PC-3 (cell line): Measurements from ENCODE around the gene SEC14L1. TPM values are rescaled to one million over a fixed set of nuclear protein-coding genes. Genes with fewer than 3 reads are reported as not detected.
A peak's percentile ranks its signal among the peaks of the same experiment; 100 is the strongest.

Source experiments
- ATAC-seq: fragments of 200-7000 bp; cut with Tn5 transposase; 2 replicates; pipeline ENCODE4 v1.9.1; 2020; ENCODE audit warnings: mild to moderate bottlenecking, moderate library complexity
- BruUV-seq: library from RNA; stranded (reverse); fragments of 400-500 nt; replicated peaks from 2 replicates; lab custom pipeline; 2021; lab: Mats Ljungman, UMichigan
- CTCF ChIA-PET: fragments of 300-600 bp; sonication (Branson Sonifier 250); formaldehyde crosslinking; loops from one replicate; lab custom pipeline; 2022; ENCODE audit warnings: antibody characterized with exemption; lab: Charles Lee
- POLR2A ChIA-PET: fragments of 300-600 bp; sonication (Branson Sonifier 250); formaldehyde crosslinking; loops from one replicate; lab custom pipeline; 2022; ENCODE audit warnings: antibody characterized with exemption; ENCODE audit not compliant: unreplicated experiment; lab: Charles Lee
- DNase-seq: peaks from one replicate; pipeline ENCODE4 v3.0.0-alpha.2; 2015
- H2AFZ ChIP-seq: fragments of 300-600 bp; sonication (generic); 2 replicates; pipeline ENCODE4 v1.6.0; 2016; ENCODE audit warnings: antibody characterized with exemption, low read length
- H3F3A ChIP-seq: fragments of 300-600 bp; sonication (generic); one replicate; pipeline ENCODE4 v1.6.0; 2017; ENCODE audit warnings: antibody characterized with exemption, low read length, control low read depth, mild to moderate bottlenecking; ENCODE audit not compliant: unreplicated experiment
- H3K27ac ChIP-seq: fragments of 300-600 bp; sonication (generic); 2 replicates; pipeline ENCODE4 v1.5.1; 2016; ENCODE audit warnings: mild to moderate bottlenecking, low read length
- H3K27me3 ChIP-seq: fragments of 300-600 bp; sonication (generic); 2 replicates; pipeline ENCODE4 v1.6.1; 2016; ENCODE audit warnings: low read length, mixed read lengths
- H3K36me3 ChIP-seq: fragments of 300-600 bp; sonication (generic); 2 replicates; pipeline ENCODE4 v1.6.1; 2016; ENCODE audit warnings: low read depth, mixed run types, low read length, mixed read lengths
- H3K4me1 ChIP-seq: fragments of 300-600 bp; sonication (generic); 2 replicates; pipeline ENCODE4 v1.5.1; 2016; ENCODE audit warnings: low read length; ENCODE audit not compliant: insufficient read depth
- H3K4me2 ChIP-seq: fragments of 300-600 bp; sonication (generic); 2 replicates; pipeline ENCODE4 v1.6.0; 2016; ENCODE audit warnings: low read length
- H3K4me3 ChIP-seq: fragments of 300-600 bp; sonication (generic); 2 replicates; pipeline ENCODE4 v1.5.1; 2016; ENCODE audit warnings: mild to moderate bottlenecking, low read length, mixed read lengths
- H3K79me2 ChIP-seq: fragments of 300-600 bp; sonication (generic); 2 replicates; pipeline ENCODE4 v1.6.1; 2017; ENCODE audit warnings: low read length, mixed read lengths
- H3K9ac ChIP-seq: fragments of 300-600 bp; sonication (generic); 2 replicates; pipeline ENCODE4 v1.6.0; 2016; ENCODE audit warnings: mild to moderate bottlenecking, low read length
- H3K9me2 ChIP-seq: fragments of 300-600 bp; sonication (generic); replicated peaks from 2 replicates; pipeline ENCODE4 v1.6.1; 2016; ENCODE audit warnings: mixed run types, low read length, mixed read lengths
- H3K9me3 ChIP-seq: fragments of 300-600 bp; sonication (generic); 2 replicates; pipeline ENCODE4 v1.6.1; 2016; ENCODE audit warnings: low read length, mixed read lengths
- H4K20me1 ChIP-seq: fragments of 300-600 bp; sonication (generic); 2 replicates; pipeline ENCODE4 v1.6.1; 2016; ENCODE audit warnings: low read length, mixed read lengths
- CTCF ChIP-seq: fragments of 300-600 bp; sonication (generic); conservative IDR thresholded peaks from 2 replicates; pipeline ENCODE4 v1.5.1; 2017; ENCODE audit warnings: antibody characterized with exemption, low read depth, mild to moderate bottlenecking, low read length
- EZH2 ChIP-seq: fragments of 300-600 bp; sonication (generic); IDR thresholded peaks from one replicate; pipeline ENCODE4 v1.6.1; 2017; ENCODE audit warnings: antibody characterized with exemption, mild to moderate bottlenecking, low read length; ENCODE audit not compliant: unreplicated experiment
- EZH2phosphoT487 ChIP-seq: fragments of 300-600 bp; sonication (generic); IDR thresholded peaks from 2 replicates; pipeline ENCODE4 v1.6.1; 2018; ENCODE audit warnings: mild to moderate bottlenecking, antibody characterized with exemption, low read length, borderline replicate concordance
- intact Hi-C: fragments of 100-400 bp; cut with micrococcal nuclease; formaldehyde crosslinking; loops from 2 replicates; pipeline ENCODE4 v1.9.0; 2023
- total RNA-seq: library from RNA; depleted of rRNA; stranded (reverse); fragments of >200 nt; gene quantifications from 2 replicates; pipeline ENCODE4 v1.2.3, GENCODE V29; 2014

The SEC14L1 gene
- total RNA-seq, 1 experiment from 2014 or later, result 39.8 TPM

- peak overlapping the region; percentile 87 for H3K27ac ChIP-seq
- H3K27me3 ChIP-seq, result no peaks in the 10 kb centered on the region
- peaks cover 6% of the 10 kb centered on the region for H3F3A ChIP-seq
- no peaks in the 10 kb centered on the region for H3K9me2 ChIP-seq
- H3K4me1 ChIP-seq, result peaks cover 14% of the 10 kb centered on the region
- intact Hi-C loops, result no loop called here
- no peaks in the 10 kb centered on the region for H3K79me2 ChIP-seq
- ATAC-seq (peak; percentile 99), DNase-seq (peak; percentile 97)
- no peaks in the 10 kb centered on the region for H4K20me1 ChIP-seq
- peak overlapping the region; percentile 28; the same call in 1 of the 2 replicates for H2AFZ ChIP-seq
- H3K36me3 ChIP-seq, result no peaks in the 10 kb centered on the region
- no TSS peak for BruUV-seq
- H3K9ac ChIP-seq, result peak overlapping the region; percentile 51
- no peak overlapping the region for H3K4me3 ChIP-seq
- ChIA-PET POLR2A (interaction anchor here (0.6 kb wide), 1 partner anchor 145 kb away, joined by 3 read pairs; no protein-coding TSS in a partner anchor), CTCF (no interaction called here)
- H3K9me3 ChIP-seq, result no peaks in the 10 kb centered on the region
- peak overlapping the region; percentile 19; the same call in 1 of the 2 replicates for H3K4me2 ChIP-seq
- TF ChIP-seq EZH2phosphoT487, result no peak
- TF ChIP-seq CTCF, result peak; percentile 44
- TF ChIP-seq EZH2, result no peak
These were observed 93.0 kb downstream of the SEC14L1 start for GRCh38 chr17:77233635-77234334.

GRCh38 chr17:77234695-77235094 lies 93.9 kb downstream of the SEC14L1 start:
- Histone ChIP-seq H3K4me1 (peaks cover 14% of the 10 kb centered on the region), H3K79me2 (no peaks in the 10 kb centered on the region), H3K36me3 (no peaks in the 10 kb centered on the region), H3K27ac (peak overlapping the region; percentile 71), H4K20me1 (no peaks in the 10 kb centered on the region), H3K9ac (peak overlapping the region; percentile 25), H3K9me2 (no peaks in the 10 kb centered on the region), H3K4me3 (no peak overlapping the region), H3K27me3 (no peaks in the 10 kb centered on the region), H3K4me2 (no peak overlapping the region), H3F3A (peaks cover 6% of the 10 kb centered on the region), H3K9me3 (no peaks in the 10 kb centered on the region), H2AFZ (no peak overlapping the region)
- intact Hi-C loops, result no loop called here
- no peak for ATAC-seq
- CTCF ChIA-PET, result interaction anchor here (0.6 kb wide), 1 partner anchor 1187 kb away, joined by 5 read pairs; no protein-coding TSS in a partner anchor
- TF ChIP-seq EZH2, result no peak
- no peak for TF ChIP-seq CTCF
- no peak for TF ChIP-seq EZH2phosphoT487
- no TSS peak for BruUV-seq
- DNase-seq, result no peak
- POLR2A ChIA-PET, result no interaction called here

GRCh38 chr17:77235370-77235941 lies 94.7 kb downstream of the SEC14L1 start:
- TF ChIP-seq CTCF, result no peak
- TF ChIP-seq EZH2phosphoT487, result no peak
- no peak for TF ChIP-seq EZH2
- ChIA-PET POLR2A (interaction anchor here (0.6 kb wide), 1 partner anchor 19 kb away, joined by 3 read pairs; no protein-coding TSS in a partner anchor), CTCF (no interaction called here)
- no peaks in the 10 kb centered on the region for H3K79me2 ChIP-seq
- DNase-seq (no peak), ATAC-seq (no peak)
- H3F3A ChIP-seq, result peaks cover 6% of the 10 kb centered on the region
- H3K4me2 ChIP-seq, result no peak overlapping the region
- no peaks in the 10 kb centered on the region for H3K27me3 ChIP-seq
- H3K9me2 ChIP-seq, result no peaks in the 10 kb centered on the region
- no peaks in the 10 kb centered on the region for H3K9me3 ChIP-seq
- H3K36me3 ChIP-seq, result no peaks in the 10 kb centered on the region
- H3K27ac ChIP-seq, result no peak overlapping the region
- no TSS peak for BruUV-seq
- no peak overlapping the region for H2AFZ ChIP-seq
- H3K9ac ChIP-seq, result no peak overlapping the region
- no peak overlapping the region for H3K4me3 ChIP-seq
- H4K20me1 ChIP-seq, result no peaks in the 10 kb centered on the region
- intact Hi-C loops, result no loop called here
- peaks cover 14% of the 10 kb centered on the region for H3K4me1 ChIP-seq
